Measurements from ENCODE around the gene DNAH17. TPM values are rescaled to one million over a fixed set of nuclear protein-coding genes. Genes with fewer than 3 reads are reported as not detected.

The DNAH17 gene
- total RNA-seq, 4 donors from 2014 or later = 0.19 to 0.31 TPM; not detected in 2

DNA sequence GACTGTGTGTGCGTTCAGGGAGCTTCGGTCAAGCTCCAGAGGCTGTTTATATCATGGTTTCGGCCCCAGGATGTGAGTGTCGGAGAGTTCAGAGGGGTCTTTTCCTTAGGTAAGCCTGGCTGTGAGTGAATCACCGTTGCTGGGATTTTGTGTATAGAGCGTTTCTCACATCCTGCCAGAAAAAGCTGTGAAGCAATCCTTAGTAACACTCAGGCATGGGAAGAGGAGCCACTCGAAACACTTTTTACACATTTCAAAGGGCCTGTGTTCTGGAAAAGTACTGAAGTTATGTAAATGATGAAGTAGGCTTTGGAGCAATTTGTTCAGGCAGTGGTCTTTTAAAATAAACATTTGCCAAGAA, 198.1 kb downstream of the DNAH17 start:
- H3K4me1 ChIP-seq = peaks cover 60 to 93% (median 67%) of the 10 kb centered on the region in 3 donors
- TF ChIP-seq, protein P1, sequence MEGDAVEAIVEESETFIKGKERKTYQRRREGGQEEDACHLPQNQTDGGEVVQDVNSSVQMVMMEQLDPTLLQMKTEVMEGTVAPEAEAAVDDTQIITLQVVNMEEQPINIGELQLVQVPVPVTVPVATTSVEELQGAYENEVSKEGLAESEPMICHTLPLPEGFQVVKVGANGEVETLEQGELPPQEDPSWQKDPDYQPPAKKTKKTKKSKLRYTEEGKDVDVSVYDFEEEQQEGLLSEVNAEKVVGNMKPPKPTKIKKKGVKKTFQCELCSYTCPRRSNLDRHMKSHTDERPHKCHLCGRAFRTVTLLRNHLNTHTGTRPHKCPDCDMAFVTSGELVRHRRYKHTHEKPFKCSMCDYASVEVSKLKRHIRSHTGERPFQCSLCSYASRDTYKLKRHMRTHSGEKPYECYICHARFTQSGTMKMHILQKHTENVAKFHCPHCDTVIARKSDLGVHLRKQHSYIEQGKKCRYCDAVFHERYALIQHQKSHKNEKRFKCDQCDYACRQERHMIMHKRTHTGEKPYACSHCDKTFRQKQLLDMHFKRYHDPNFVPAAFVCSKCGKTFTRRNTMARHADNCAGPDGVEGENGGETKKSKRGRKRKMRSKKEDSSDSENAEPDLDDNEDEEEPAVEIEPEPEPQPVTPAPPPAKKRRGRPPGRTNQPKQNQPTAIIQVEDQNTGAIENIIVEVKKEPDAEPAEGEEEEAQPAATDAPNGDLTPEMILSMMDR (IDR thresholded peaks at IDR 0.05) = no peak
- TF ChIP-seq POLR2A (IDR thresholded peaks at IDR 0.05) = no peak
- H3K4me3 ChIP-seq = peak overlapping the region; percentile 72 to 100 (median 85)
- no peak for DNase-seq
- intact Hi-C loops (cut with DNase I) = no loop called here
- WGBS, 2 donors = 0% methylated on average over 1 to 5 of the region's 7 CpGs
- peak overlapping the region; percentile 88 to 96 (median 92) for H3K27ac ChIP-seq
- no peaks in the 10 kb centered on the region for H3K27me3 ChIP-seq
- H3K9me3 ChIP-seq = no peaks in the 10 kb centered on the region
- no peaks in the 10 kb centered on the region for H3K36me3 ChIP-seq

GRCh38 chr17:78378225-78379130, 198.7 kb downstream of the DNAH17 start, which contains the start of gene PGS1:
TSS of gene PGS1 (plus strand) at chr17:78378649. CDS start at chr17:78378666, 17 bp downstream.
- TF ChIP-seq, protein P1 (IDR thresholded peaks at IDR 0.05) = peak in 3 of 6 experiments; percentile 5 to 28 (median 15)
- peak in 3 of 4 donors; percentile 59 to 92 (median 60) for TF ChIP-seq POLR2A (IDR thresholded peaks at IDR 0.05)
- Histone ChIP-seq H3K27me3 (no peaks in the 10 kb centered on the region), H3K36me3 (no peaks in the 10 kb centered on the region), H3K4me1 (peaks cover 58 to 93% (median 68%) of the 10 kb centered on the region in 3 donors), H3K4me3 (peak within 1 kb of the TSS; percentile 72 to 100 (median 85)), H3K9me3 (no peaks in the 10 kb centered on the region), H3K27ac (peak within 1 kb of the TSS; percentile 88 to 96 (median 92))
- 0% methylated on average over 7 to 11 of the region's 89 CpGs for WGBS, 2 donors
- DNase-seq = no peak
- intact Hi-C loops (cut with DNase I) = no loop called here

GRCh38 chr17:78377858-78378224, 199.4 kb downstream of the DNAH17 start:
- peak overlapping the region; percentile 72 to 100 (median 85) for H3K4me3 ChIP-seq
- H3K4me1 ChIP-seq = peaks cover 53 to 90% (median 61%) of the 10 kb centered on the region in 3 donors
- H3K9me3 ChIP-seq = no peaks in the 10 kb centered on the region
- no peaks in the 10 kb centered on the region for H3K36me3 ChIP-seq
- DNase-seq = no peak
- H3K27ac ChIP-seq = peak overlapping the region; percentile 88 to 96 (median 92)
- H3K27me3 ChIP-seq = no peaks in the 10 kb centered on the region
- intact Hi-C loops (cut with DNase I) = no loop called here
- WGBS, 2 donors = 25% methylated on average over 9 of the region's 14 CpGs; no CpG with 5 or more reads in 1 of the 2 donors
- TF ChIP-seq POLR2A (IDR thresholded peaks at IDR 0.05) = no peak
- TF ChIP-seq, protein P1 (IDR thresholded peaks at IDR 0.05) = no peak

DNA sequence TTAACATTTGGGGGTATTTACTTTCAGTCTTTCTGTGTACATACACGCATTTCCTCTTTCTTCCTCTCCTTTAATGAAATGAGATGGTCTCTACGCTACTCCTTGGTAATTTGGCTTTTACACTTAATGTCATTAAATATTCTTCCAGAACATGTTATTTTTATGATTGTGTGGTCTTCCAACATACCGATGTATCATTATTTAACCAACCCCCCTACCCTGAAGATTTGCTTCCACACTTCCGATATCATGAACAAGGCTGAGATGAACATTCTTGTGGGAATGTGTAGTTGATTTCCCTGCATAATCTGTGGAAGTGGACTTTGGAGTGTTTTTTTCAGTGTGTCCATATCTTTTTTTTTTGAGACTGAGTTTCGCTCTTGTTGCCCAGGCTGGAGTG, 201.0 kb downstream of the DNAH17 start:
- peaks cover 49 to 79% (median 56%) of the 10 kb centered on the region in 3 donors for H3K4me1 ChIP-seq
- H3K27ac ChIP-seq = peak overlapping the region in 3 of 4 donors; percentile 47 to 87 (median 74)
- no peak overlapping the region for H3K4me3 ChIP-seq
- TF ChIP-seq, protein P1 (IDR thresholded peaks at IDR 0.05) = no peak
- no peak for TF ChIP-seq POLR2A (IDR thresholded peaks at IDR 0.05)
- DNase-seq = no peak
- no peaks in the 10 kb centered on the region for H3K36me3 ChIP-seq
- no peaks in the 10 kb centered on the region for H3K9me3 ChIP-seq
- WGBS, 2 donors = 66 to 70% methylated on average over 5 of the region's 5 CpGs
- intact Hi-C loops (cut with DNase I) = no loop called here
- no peaks in the 10 kb centered on the region for H3K27me3 ChIP-seq

Measured in esophagus squamous epithelium (tissue), 5 donors.